Gastrocnemius medialis (tissue), 4 donors: ENCODE measurements around the gene ZNF445. TPM values are rescaled to one million over a fixed set of nuclear protein-coding genes. Genes with fewer than 3 reads are reported as not detected.
"Not testable (repeated sequence)": the region's sequence is repeated elsewhere in the genome, so short reads cannot be mapped to it uniquely, and the experiment has no call there.

ENCODE experiments used
- ATAC-seq, 2 donors: fragments of 150-250 bp; one replicate each; pipeline ENCODE4 v1.9.1; 2016
- DNase-seq, 2 donors: peaks; one replicate each; pipeline ENCODE4 v3.0.0-alpha.2; 2019
- H3K27ac ChIP-seq, 4 donors: fragments of 200-600 bp; sonication (generic); 1 replicate in 1 of 4; 2 replicates in 3 of 4; pipeline ENCODE4 v1.5.1; 2016 to 2018; ENCODE audit warnings: mild to moderate bottlenecking in 2 of 4, moderate library complexity in 1 of 4
- H3K27me3 ChIP-seq, 3 donors: fragments of 200-600 bp; sonication (generic) in 2 of 3; 1 replicate in 1 of 3; 2 replicates in 2 of 3; pipeline versions ENCODE4 v1.5.1 to v1.6.0; 2016 to 2019; ENCODE audit warnings: mild to moderate bottlenecking in 1 of 3, moderate library complexity in 1 of 3
- H3K36me3 ChIP-seq, 2 donors: fragments of 200-600 bp; sonication (generic) in 1 of 2; one replicate each; pipeline ENCODE4 v1.5.1; 2017 to 2018
- H3K4me1 ChIP-seq, 2 donors: fragments of 200-600 bp; sonication (generic) in 1 of 2; one replicate each; pipeline ENCODE4 v1.5.1; 2016 to 2017; ENCODE audit warnings: mild to moderate bottlenecking in 2 of 2
- H3K4me3 ChIP-seq, 4 donors: fragments of 200-600 bp; sonication (generic) in 3 of 4; 1 replicate in 1 of 4; 2 replicates in 3 of 4; pipeline ENCODE4 v1.5.1; 2016 to 2019; ENCODE audit warnings: mild to moderate bottlenecking in 2 of 4
- H3K9me3 ChIP-seq, 3 donors: fragments of 200-600 bp; sonication (generic) in 2 of 3; 1 replicate in 1 of 3; 2 replicates in 2 of 3; pipeline ENCODE4 v1.5.1; 2016 to 2019
- CTCF ChIP-seq, 5 experiments: fragments of 450-650 bp in 3 of 5; fragments of 200-600 bp in 2 of 5; sonication (generic) in 2 of 5; IDR thresholded peaks in 4 of 5; conservative IDR thresholded peaks in 1 of 5; 1 replicate in 4 of 5; 2 replicates in 1 of 5; pipeline ENCODE4 v1.5.1; 2016 to 2019; ENCODE audit warnings: antibody characterized with exemption in 5 of 5, mild to moderate bottlenecking in 3 of 5, moderate library complexity in 3 of 5
- POLR2A ChIP-seq, 2 donors: fragments of 450-650 bp; IDR thresholded peaks; one replicate each; pipeline ENCODE4 v1.6.1; 2017; ENCODE audit warnings: antibody characterized with exemption in 2 of 2, mild to moderate bottlenecking in 2 of 2, moderate library complexity in 2 of 2
- in situ Hi-C, 4 donors: fragments of 200-750 bp; cut with MboI; loops; one replicate each; pipeline versions ENCODE4 v1.15.0 to v1.8.0; 2017; ENCODE audit warnings: low sequenced_read_pairs in 4 of 4
- intact Hi-C: fragments of 100-400 bp; cut with DNase I; formaldehyde crosslinking; loops from one replicate; pipeline ENCODE4 v1.15.1; 2023; ENCODE audit warnings: low total_unique reads
- total RNA-seq, 4 donors: library from RNA; depleted of rRNA; stranded (reverse); fragments of >200 nt; gene quantifications; one replicate each; pipeline versions ENCODE4 v1.1.0 to v1.2.3, GENCODE V29; 2016

Gene ZNF445
- total RNA-seq, 4 donors from 2014 or later, result 3.6 to 6.2 (median 3.8) TPM

DNA sequence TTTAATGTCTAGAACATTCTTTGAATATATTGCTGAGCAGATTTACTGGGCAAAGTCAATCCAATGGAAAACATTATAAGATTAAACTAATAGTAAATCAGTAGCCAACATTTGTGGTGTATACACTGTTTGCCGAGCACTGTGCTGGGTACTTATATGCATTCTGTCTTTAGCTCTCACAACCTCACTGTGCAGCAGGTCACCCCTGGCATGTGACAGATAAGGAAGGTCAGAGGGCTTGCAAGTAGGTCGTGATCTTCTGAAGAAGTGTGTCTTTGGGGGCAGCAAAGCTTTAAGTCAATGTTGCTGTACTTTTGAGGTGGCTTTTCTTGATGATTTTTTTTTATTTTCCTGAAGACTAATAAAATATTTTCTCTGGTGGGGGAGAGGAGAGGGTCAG is 76.7 kb downstream of the ZNF445 start:
- in situ Hi-C loops (no loop called here), intact Hi-C loops (no loop called here)
- Histone ChIP-seq H3K36me3 (peaks cover 0 to 22% of the 10 kb centered on the region in 2 donors), H3K27me3 (no peaks in the 10 kb centered on the region), H3K4me1 (no peaks in the 10 kb centered on the region), H3K27ac (no peak overlapping the region), H3K4me3 (no peak overlapping the region), H3K9me3 (no peaks in the 10 kb centered on the region)
- DNase-seq (no peak), ATAC-seq (no peak)
- no peak for TF ChIP-seq POLR2A (IDR thresholded peaks at IDR 0.05)
- TF ChIP-seq CTCF (IDR thresholded peaks at IDR 0.05 in 4 of 5, conservative IDR thresholded peaks at IDR 0.05 in 1 of 5), result no peak

- in situ Hi-C loops (no loop called here), intact Hi-C loops (no loop called here)
- H3K36me3 ChIP-seq, result peaks cover 0 to 22% of the 10 kb centered on the region in 2 donors
- no peaks in the 10 kb centered on the region for H3K27me3 ChIP-seq
- H3K4me1 ChIP-seq, result no peaks in the 10 kb centered on the region
- no peaks in the 10 kb centered on the region for H3K9me3 ChIP-seq
- no peak for TF ChIP-seq CTCF (IDR thresholded peaks at IDR 0.05 in 4 of 5, conservative IDR thresholded peaks at IDR 0.05 in 1 of 5)
- no peak overlapping the region for H3K27ac ChIP-seq
- DNase-seq (no peak), ATAC-seq (no peak)
- H3K4me3 ChIP-seq, result no peak overlapping the region
Observed at GRCh38 chr3:44398853-44399252, 78.6 kb downstream of the ZNF445 start.

GRCh38 chr3:44398271-44398670 is 79.2 kb downstream of the ZNF445 start:
- H3K4me3 ChIP-seq, H3K27ac ChIP-seq, H3K4me1 ChIP-seq, H3K27me3 ChIP-seq, DNase-seq, ATAC-seq, intact Hi-C loops, in situ Hi-C loops, H3K9me3 ChIP-seq: not testable (repeated sequence)
- peaks cover 0 to 22% of the 10 kb centered on the region in 2 donors for H3K36me3 ChIP-seq

- TF ChIP-seq CTCF (IDR thresholded peaks at IDR 0.05 in 4 of 5, conservative IDR thresholded peaks at IDR 0.05 in 1 of 5) (no peak), POLR2A (IDR thresholded peaks at IDR 0.05) (no peak)
- no peak for ATAC-seq
- Histone ChIP-seq H3K27ac (no peak overlapping the region), H3K4me1 (no peaks in the 10 kb centered on the region), H3K4me3 (no peak overlapping the region), H3K9me3 (no peaks in the 10 kb centered on the region), H3K27me3 (no peaks in the 10 kb centered on the region), H3K36me3 (peaks cover 0 to 26% of the 10 kb centered on the region in 2 donors)
- intact Hi-C loops (no loop called here), in situ Hi-C loops (no loop called here)
- no peak for DNase-seq
Observed at GRCh38 chr3:44396200-44397171, 81.0 kb downstream of the ZNF445 start.

DNA sequence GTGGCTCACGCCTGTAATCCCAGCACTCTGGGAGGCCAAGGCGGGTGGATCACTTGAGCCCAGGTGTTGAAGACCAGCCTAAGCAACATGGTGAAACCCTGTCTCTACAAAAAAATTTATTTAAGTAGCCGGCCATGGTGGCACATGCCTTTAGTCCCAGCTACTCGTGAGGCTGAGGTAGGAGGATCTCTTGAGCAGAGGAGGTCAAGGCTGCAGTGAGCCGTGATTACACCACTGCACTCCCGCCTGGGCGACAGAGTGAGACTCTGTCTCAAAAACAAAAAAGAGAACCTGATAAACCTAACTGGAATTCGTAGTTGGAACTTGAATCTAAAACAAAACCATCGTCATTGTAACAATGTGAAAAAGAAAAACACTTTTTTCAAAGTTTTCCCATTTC is 81.8 kb downstream of the ZNF445 start:
- no peaks in the 10 kb centered on the region for H3K9me3 ChIP-seq
- ATAC-seq (no peak), DNase-seq (no peak)
- intact Hi-C loops, result no loop called here
- no peaks in the 10 kb centered on the region for H3K27me3 ChIP-seq
- H3K4me3 ChIP-seq, result no peak overlapping the region
- H3K4me1 ChIP-seq, result no peaks in the 10 kb centered on the region
- H3K27ac ChIP-seq, result no peak overlapping the region
- no peak for TF ChIP-seq POLR2A (IDR thresholded peaks at IDR 0.05)
- TF ChIP-seq CTCF (IDR thresholded peaks at IDR 0.05 in 4 of 5, conservative IDR thresholded peaks at IDR 0.05 in 1 of 5), result no peak
- H3K36me3 ChIP-seq, result peaks cover 0 to 19% of the 10 kb centered on the region in 2 donors
- in situ Hi-C loops, result no loop called here
